Measurements from ENCODE around the gene ARHGAP11A. TPM values are rescaled to one million over a fixed set of nuclear protein-coding genes. Genes with fewer than 3 reads are reported as not detected.
A peak's percentile ranks its signal among the peaks of the same experiment; 100 is the strongest.

ARHGAP11A gene
- total and polyA plus RNA-seq, 9 of the 15 experiments (the other 6 are each of a cell fraction or from before 2014, with no cell fraction given): 17.5 to 92.5 (median 61.1) TPM

- TF ChIP-seq USF2 (CRISPR knock-in tag; IDR thresholded peaks at IDR 0.05): no peak
- no peak for TF ChIP-seq RB1 (IDR thresholded peaks at IDR 0.05; ENCODE audit: low read depth)
- no peak for TF ChIP-seq U2AF1 (optimal IDR thresholded peaks at IDR 0.05; ENCODE audit: low read depth, low read length)
- peak; percentile 85 for TF ChIP-seq SUPT5H (IDR thresholded peaks at IDR 0.05)
- TF ChIP-seq MTA1 (IDR thresholded peaks at IDR 0.05; ENCODE audit: borderline replicate concordance): no peak
- no peak for TF ChIP-seq ZNF143 (CRISPR knock-in tag; IDR thresholded peaks at IDR 0.05)
- TF ChIP-seq CTCFL (IDR thresholded peaks at IDR 0.05; ENCODE audit: borderline replicate concordance, insufficient read depth, low read depth, low read length, poor library complexity, severe bottlenecking): no peak
- TF ChIP-seq MTA3 (IDR thresholded peaks at IDR 0.05; ENCODE audit: borderline replicate concordance): no peak
- no peak for TF ChIP-seq CAMTA2 (CRISPR knock-in tag; conservative IDR thresholded peaks at IDR 0.05)
- no peak for TF ChIP-seq ZFP1 (CRISPR knock-in tag; IDR thresholded peaks at IDR 0.05)
- TF ChIP-seq RREB1 (CRISPR knock-in tag; IDR thresholded peaks at IDR 0.05): no peak
- TF ChIP-seq E2F8 (IDR thresholded peaks at IDR 0.05; ENCODE audit: low read depth, partially characterized antibody): peak; percentile 74
- TF ChIP-seq KAT7 (CRISPR knock-in tag; IDR thresholded peaks at IDR 0.05; ENCODE audit: borderline replicate concordance): no peak
- no peak for TF ChIP-seq DDX20 (tag; IDR thresholded peaks at IDR 0.05; ENCODE audit: low read depth)
Observed at GRCh38 chr15:32641517-32642059, 26.3 kb downstream of the ARHGAP11A start, which contains the start of gene SCG5 (continued).
